ENCODE results near the gene MBP.

Gene MBP

DNA sequence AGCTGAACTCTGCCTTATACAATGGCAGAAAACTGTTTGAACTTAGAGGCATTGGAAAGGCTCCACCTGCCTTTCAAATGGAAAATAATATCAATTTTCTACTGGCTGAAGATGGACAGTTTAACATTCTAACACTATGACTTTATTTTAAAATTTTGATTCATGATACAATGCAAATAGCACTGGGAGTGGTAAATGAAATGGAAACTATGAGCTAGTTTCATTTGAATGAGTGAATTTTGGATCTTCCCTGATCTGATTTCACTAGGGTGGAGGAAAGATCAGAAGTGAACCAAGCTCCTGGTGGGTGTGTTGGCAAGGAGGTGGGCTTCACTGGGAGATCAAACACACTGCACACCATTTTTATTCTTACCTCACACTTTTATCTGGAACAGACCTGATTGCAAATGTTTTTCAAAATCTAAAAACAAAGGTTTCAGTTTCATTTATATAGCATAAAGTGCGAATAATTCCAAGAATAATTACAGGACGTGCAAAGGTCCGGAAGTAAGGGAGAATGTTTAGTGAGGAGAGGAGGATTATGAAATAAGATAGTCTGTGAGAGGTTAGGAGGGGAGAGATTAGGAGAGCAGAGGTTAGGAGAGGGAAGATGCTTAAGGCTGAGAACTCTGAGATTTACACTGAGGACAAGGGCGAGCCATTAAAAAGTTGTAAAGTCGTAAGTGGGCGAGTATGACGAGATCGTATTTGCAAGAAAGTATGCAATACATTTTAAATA lies 18.6 kb upstream of the MBP start:
- DNase-seq (ENCODE audit: low read depth in 1 of 2, low spot score in 1 of 2), result no peak

DNA sequence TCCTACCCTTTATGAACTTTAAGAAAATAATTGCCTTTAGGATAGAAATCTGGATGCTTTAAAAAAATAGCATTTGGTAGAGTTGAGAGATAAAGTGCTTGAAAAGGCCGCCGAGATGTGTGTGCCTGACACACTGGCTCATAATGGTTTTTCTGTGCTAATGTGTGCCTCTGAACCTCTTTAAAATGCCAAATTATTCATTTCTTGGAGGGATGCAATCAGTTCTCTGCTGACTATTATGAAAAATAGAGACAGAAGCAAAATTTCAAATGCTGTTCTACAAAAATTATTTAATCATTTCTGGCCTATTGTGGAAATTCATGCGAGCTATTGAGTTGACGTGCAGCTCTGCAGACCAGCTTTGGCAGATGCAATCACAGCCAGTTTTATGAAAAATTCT lies 18.0 kb upstream of the MBP start:
- no peak for DNase-seq (ENCODE audit: low read depth in 1 of 2, low spot score in 1 of 2)

DNA sequence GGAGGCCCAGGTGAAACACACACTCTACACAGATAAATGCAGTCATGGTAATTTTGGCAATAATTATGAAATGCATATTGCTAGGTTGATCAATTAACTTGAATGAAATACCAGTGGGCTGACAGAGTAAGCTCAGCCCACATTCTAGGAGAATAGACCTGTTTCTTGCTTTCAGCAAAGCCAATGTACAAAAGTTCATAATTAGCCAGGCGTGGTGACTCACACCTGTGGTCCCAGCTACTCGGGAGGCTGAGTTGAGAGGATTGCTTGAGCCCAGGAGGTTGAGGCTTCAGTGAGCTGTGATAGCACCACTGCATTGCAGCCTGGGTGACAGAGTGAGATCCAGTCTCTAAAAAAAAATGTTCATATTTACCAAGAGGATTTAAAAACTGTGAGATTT lies 15.7 kb upstream of the MBP start:
- DNase-seq (ENCODE audit: low read depth in 1 of 2, low spot score in 1 of 2), result no peak

DNA sequence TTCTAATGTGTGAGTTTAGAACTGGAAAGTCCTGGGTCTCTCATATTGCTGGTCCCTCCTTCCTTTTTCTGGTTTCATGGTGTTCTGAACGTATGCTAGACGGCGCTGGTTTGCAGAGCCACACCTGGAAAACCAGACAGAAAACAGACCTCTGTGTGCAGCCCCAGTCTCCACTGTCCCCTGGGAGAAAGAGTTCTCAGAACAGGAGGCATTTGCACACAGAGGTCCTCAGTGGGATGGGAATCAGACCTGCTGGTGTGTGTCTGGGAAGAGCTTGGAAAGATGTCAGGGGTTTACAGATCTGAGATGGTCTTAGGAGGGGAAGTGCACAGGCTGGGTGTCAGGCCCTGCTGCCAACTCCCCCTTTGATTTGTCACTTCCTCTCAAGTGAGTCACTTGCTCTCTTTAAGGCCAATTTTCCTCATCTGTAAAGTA lies 14.9 kb upstream of the MBP start:
- DNase-seq (ENCODE audit: low read depth in 1 of 2, low spot score in 1 of 2), result no peak

DNA sequence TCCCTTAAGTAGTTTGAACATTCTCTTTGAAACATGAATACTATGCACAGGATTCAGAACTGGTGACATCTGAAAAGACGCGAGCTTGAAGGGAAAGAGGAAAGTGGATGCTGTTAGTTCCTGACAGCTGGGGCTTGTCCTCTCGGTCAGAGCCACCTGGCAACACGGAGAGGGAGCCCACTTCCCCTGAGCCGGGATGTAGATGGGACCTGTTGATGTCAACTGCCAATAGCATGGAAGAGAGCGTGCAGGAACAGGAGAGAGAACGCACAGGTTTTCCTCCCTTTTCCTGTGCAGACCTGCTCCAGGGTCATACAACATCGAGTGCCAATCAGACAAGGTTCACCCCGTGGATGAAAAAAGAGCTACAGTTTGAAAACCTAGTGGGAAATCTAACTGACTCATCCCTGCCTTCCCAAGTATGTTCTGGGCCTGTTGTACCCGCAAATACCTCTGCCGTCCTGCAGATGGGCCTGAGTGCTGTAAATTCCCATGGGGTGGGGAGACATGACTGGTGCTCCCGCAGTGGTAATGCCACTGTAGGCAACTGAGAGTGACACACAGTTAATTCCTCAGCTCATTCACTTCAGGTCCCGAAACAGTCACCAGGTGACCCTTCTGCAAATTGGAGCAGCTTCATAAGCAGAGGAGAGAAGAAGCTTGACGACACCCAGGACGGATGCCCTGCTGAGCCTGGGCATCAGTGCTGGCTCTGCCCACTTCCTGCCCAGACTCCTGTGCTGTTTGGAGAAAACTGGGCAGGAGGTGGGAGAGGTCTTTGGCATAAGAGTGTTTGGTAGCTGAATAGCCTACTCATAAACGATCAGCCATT lies 13.9 kb upstream of the MBP start:
- no peak for DNase-seq (ENCODE audit: low read depth in 1 of 2, low spot score in 1 of 2)

DNA sequence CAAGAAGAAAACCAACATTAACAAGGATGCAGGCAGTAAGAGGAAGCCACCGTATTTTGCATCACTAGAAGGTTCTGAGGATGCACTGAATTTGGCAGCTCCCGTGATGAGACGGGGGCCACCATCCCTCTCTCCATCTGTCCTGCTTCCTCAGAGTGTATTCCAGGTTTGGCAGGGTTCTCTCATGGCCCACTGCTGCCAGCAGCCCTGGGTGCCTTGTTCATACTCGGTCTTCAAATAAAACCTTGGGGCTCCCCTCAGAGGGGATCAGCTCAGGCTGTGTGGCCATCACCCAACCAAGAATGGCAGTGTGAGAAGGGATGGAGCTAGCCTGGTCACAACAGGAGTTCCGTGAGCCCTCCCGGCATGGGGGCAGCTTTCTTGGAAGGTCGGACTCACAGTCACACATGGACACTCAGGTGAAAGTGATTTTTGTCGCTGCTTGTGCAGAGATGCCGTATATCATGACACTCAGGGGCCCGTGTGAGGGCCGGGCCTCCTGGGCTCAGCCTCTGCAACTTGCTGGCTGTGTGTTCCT lies 12.8 kb upstream of the MBP start:
- DNase-seq (ENCODE audit: low read depth in 1 of 2, low spot score in 1 of 2), result no peak

DNA sequence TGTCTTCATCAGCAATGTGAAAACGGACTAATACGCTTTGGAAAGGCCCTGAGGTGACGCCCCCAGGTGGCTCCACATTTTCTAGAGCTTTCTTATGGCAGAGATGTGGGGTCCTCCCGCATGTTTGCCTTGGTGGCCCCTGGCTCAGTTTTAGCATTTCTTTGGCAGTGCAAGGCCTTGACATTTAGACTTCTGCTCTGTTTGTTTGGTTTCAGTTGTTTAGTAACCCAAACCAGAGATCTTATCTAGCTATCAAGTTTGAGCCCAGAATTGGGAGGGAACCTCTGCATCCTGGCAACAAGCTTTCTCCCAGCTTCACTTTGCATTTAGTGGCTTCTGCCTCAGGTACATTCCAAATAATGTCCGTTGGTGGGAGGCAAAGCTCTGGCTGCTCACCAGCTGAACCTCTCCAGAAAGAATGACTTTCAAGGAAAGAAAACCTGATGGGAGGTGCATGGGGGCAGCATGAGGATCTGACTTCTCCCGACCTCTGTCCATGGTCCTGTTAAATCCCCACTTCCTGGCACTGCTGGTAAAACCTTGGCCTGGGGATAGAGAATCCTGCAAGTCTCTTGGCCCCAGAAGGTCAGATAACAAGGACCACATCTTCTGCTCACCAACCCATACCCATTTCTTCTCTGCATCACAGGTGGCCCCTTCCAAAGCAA lies 12.0 kb upstream of the MBP start:
- no peak for DNase-seq (ENCODE audit: low read depth in 1 of 2, low spot score in 1 of 2)

DNA sequence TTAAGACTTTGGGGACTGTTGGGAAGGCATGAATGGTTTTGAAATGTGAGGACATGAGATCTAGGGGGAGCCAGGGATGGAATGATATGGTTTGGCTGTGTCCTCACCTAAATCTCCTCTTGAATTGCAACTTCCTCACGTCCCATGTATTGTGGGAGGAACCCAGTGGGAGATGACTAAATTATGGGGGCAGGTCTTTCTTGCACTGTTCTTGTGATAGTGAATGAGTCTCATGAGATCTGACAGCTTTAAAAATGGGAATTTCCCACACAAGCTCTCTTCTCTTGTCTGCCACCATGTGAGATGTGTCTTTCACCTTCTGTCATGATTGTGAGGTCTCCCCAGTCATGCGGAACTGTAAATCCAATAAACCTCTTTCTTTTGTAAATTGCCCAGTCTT lies 11.5 kb upstream of the MBP start:
- no peak for DNase-seq (ENCODE audit: low read depth in 1 of 2, low spot score in 1 of 2)

DNA sequence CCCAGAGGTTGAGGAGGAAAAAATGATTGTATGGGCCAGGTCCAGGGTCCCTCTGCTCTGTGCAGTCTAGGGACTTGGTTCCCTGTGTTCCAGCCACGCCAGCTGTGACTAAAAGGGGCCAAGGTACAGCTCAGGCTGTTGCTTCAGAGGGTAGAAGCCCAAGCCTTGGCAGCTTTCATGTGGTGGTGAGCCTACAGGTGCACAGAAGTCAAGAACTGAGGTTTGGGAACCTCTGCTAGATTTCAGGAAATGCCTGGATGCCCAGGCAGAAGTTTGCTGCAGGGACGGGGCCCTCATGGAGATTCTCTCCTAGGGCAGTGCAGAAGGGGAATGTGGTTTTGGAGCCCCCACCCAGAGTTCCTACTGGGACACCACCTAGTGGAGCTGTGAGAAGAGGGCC lies 10.6 kb upstream of the MBP start:
- DNase-seq (ENCODE audit: low read depth in 1 of 2, low spot score in 1 of 2), result no peak

DNA sequence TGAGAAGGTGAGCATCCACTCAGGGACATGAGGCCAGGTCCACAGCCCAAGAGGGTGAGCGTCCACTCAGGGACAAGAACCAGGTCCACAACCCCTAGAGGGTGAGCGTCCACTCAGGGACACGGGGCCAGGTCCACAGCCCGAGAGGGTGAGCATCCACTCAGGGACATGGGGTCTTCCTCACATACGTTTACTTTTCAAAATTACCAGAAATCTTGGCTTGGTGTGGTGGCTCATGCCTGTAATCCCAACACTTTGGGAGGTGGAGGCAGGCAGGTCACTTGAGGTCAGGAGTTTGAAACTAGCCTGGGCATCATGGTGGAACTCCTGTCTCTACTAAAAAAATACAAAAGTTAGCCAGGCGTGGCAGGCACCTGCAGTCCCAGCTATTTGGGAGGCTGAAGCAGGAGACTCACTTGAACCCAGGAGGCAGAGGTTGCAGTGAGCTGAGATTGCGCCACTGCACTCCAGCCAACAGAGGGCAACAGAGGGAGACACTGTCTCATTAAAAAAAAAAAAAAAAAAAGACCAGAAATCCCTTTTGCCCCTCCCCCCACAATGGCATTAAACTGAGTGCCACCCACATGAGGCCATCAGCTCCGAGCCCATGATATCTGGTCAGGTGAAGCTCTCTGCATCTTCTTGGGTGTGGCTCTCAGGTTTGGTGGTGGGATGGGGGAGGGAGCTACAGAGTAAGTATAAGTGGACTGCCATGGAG lies 9.0 kb upstream of the MBP start:
- no peak for DNase-seq (ENCODE audit: low read depth in 1 of 2, low spot score in 1 of 2)

DNA sequence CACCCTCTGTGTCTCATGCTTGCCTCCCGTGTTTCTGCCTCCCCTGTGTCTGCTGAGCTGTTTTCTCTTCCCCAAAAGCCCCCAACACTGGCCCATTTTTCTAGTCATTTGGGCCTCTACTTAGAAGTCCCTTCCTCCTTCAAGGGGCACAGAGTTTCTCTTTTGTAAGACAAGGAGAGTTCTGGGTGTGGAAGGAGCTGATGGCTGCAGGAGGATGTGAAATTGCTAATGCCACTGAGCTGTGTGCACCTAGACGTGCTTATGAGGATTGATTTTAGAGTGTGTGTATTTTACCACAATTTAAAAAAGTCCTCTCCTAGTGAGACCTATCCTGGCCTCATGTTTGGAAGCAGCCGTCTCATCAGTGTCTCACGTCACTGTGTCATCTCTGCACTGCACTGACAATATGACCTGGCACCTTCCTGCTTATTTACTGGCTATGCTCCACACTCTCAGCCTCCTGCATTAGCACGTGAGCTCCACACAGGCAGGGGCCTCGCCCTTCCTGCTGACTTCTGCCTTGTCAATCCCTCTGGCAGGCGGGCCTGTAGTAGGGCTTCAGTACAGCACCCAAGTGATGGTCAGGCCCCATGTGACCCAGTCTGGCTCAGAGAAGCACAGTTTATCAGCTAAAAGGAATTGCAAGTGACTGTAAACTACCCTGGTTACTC lies 8.0 kb upstream of the MBP start:
- DNase-seq (ENCODE audit: low read depth in 1 of 2, low spot score in 1 of 2), result no peak

DNA sequence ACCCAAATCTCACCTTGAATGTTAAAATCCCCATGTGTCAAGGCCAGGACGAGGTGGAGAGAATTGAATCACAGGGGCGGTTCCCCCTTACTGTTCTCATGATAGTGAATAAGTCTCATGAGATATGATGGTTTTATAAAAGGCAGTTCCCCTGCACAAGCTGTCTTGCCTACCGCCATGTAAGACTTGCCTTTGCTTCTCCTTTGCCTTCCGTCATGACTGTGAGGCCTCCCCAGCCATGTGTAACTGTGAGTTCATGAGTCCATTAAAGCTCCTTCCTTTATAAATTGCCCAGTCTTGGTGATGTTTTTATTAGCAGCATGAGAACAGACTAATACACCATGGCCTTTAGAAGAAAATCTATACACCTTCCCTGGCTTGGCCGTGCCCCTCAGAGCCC lies 7.4 kb upstream of the MBP start:
- no peak for DNase-seq (ENCODE audit: low read depth in 1 of 2, low spot score in 1 of 2)

DNA sequence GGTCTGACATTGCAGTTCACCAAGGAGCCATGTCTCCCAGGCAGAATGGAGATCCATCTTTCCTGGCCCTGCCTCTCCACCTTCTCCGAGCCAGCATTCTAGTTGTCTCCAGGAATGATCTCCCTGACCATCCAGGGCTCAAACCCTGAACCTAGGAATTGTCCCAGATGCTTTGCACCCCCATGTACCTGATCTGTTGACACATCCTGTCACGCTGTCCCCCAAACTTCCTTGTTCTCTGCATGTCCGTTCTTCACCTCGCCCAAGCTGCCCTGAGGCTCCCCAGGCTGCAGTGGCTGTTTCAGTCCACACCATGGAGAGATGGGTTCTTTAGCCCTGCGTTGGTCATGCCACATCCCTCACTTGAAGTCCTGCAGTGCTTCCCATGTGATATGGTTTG lies 7.0 kb upstream of the MBP start:
- no peak for DNase-seq (ENCODE audit: low read depth in 1 of 2, low spot score in 1 of 2)

DNA sequence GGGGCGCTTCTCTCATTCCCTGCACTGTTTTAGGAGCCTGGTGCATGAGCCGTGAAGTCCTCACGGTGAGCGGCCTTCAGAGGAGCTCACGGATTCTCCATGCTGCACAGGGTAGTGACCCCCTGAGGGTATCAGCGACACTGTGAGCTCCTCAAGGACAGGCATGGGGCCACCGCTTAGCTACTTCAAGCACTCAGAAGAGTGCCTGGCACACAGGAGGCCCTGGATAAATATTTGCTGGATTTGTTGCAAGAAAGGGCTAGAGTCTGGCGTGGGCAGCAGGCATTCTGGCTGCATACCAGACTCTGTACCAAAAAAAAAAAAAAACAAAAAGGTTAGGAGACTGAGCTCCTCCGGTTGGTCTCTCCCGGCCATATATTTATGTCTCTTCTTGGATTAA lies 5.7 kb upstream of the MBP start:
- no peak for DNase-seq (ENCODE audit: low read depth in 1 of 2, low spot score in 1 of 2)

DNA sequence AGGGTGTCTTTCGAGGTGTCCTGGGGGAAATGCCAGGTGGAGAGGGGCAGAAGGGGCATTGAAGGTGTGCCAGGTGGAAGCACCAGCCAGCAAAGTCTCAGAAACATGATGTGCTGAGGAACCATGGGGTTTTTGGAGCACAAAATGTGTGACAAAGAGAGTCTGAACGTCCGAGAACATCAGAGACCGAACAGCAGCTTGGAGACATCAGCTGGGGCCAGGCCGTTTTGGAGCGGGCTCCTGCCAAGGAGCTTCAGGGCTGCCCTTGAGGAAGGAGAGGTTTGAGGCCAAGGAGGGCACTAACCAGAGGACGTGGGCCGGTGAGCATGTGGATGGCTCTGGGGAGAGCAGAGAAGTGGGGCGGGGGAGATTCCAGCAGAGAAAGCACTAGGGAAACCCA lies 5.3 kb upstream of the MBP start:
- DNase-seq (ENCODE audit: low read depth in 1 of 2, low spot score in 1 of 2), result no peak

DNA sequence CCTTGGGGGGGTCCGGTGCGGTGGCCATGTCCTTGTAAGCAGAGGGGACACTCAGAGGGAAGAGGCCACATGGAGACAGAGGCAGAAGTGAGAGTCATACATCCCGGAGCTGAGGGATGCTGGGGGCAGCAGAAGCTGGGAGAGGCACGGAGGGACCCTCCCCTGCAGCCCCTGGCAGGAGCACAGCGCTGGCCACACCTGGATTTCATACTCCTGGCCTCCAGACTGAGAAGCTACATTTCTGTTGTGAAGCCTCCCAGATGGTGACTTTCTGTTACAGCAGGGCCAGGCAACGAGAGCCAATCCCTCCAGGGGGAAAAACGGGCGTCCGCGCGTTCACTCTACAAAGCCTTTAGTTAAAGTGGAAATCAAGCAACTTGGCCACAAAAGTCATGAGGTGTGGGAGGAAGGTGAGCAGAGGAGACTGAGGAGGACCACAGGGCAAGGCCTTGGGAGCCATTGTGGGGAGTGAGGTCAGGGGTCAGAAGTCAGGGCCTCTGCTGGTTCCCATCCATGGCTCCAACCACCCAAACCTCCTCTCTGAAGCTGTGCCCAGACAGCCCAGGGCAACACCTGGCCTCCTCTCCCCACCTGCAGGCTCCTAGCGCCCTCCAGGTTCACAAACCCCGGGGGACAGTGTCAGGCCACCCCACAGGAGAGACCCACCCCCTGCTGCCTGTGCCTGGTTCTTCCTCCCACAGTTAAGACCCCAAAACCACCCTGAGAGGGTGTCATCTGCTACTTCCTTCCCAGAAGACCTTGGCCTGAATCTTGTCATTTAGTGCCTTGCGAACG lies 4.5 kb upstream of the MBP start:
- DNase-seq (ENCODE audit: low read depth in 1 of 2, low spot score in 1 of 2), result no peak

DNA sequence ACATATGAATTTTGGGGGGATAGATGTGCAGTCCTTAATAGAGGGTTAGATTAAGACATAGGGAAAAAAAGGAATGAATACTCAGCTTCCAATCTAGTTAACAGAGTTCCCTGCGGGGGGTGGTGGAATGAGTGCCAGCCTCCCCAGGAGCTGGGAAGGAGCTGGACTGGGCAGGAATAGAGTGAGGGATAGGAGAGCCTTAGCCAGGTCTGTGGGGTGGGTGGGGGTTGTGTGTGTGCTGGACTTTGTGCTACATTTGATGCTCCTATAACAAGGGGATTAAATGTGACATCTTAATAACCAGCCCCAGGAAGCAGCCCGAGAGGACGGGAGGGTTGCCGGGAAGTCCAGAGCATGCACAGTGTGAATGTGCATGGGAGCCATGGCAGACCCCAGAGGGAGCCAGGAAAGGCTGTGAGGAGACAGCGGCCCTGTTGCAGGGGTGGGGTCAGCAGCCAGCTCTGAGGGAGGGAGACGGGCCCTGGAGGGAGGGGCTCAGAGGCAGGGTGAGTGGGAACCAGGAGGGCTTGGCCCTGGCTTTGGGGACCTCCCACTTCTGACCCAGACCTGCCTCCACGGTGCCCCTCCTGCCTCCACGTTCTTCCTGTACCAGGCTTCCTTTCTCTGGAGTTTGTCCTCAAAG lies 3.6 kb upstream of the MBP start:
- no peak for DNase-seq (ENCODE audit: low read depth in 1 of 2, low spot score in 1 of 2)

DNA sequence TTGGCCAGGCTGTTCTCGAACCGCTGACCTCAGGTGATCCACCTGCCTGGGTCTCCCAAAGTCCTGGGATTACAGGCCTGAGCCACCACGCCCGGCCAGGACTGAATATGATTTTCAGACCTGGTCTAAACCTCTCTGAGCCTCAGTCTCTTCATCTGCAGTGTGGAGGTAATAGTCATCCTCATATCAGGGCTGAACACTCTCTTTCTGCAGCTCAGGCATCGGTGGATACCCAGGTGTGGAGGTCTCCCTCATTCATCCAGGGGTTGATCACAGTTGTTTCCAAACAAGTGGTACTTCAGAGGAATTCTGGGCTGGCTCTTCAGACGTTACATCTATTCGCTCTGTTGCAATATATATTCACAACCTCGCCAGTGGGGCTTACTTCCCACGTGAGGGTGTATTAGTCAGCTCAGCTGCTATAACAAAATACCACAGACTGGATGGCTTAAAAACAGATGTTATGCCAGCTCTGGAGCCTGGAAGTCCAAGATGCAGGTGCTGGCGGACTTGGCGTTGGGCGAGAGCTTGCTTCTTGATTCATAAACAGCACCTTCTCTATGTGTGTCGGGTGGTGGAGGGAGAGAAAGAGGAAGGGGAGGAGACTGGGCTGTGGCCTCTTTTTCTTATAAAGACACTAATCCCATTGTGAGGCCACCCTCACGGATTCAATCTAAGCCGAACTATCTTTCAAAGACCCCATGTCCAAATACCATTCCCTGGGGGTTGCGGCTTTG lies 2.9 kb upstream of the MBP start:
- DNase-seq (ENCODE audit: low read depth in 1 of 2, low spot score in 1 of 2), result no peak

DNA sequence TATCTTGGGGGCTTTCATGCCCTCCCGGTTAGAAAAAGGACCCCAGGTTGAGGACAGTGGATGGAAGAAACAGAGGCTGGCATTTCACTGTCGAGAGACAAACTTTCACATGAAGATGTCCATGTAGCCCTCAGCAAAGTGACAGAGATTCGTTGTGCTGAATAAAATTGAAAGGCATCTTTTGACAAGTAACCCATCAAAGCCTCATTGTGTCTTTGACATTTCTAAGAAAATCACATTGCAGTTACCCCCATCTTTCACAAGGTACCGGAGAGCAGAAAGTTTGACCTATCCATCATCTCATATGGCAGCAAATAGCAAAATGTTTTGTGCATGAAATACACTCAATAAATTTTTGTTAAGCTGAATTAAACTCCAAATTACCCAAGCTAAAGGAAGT lies 2.0 kb upstream of the MBP start:
- DNase-seq (ENCODE audit: low read depth in 1 of 2, low spot score in 1 of 2), result no peak

Measured in activated T-helper 1 cell treated with anti-CD3 and anti-CD28 coated beads, Interleukin-2, amount 50 U/mL, for 16 hours (primary cell).